ENCODE measurements around the gene TINAGL1. TPM values are rescaled to one million over a fixed set of nuclear protein-coding genes. Genes with fewer than 3 reads are reported as not detected.

TINAGL1 gene
- total RNA-seq, 2 experiments from 2014 or later, result not detected

- H3K4me3 Mint-ChIP-seq, result peak overlapping the region; percentile 25
- ATAC-seq, result peak; percentile 97
- ChIA-PET POLR2A (interaction anchor here (1.0 kb wide), 1 partner anchor 160 kb away, joined by 3 read pairs; no protein-coding TSS in a partner anchor), CTCF (interaction anchor here (0.5 to 3.4 kb wide), 58 partner anchors 9 to 416 kb away, joined by 3 to 25 read pairs (median 4); partner anchors contain the start of genes FABP3, SNRNP40 and ZCCHC17)
- DNase-seq, result peak; percentile 94
- peaks cover 10% of the 10 kb centered on the region for H3K4me1 Mint-ChIP-seq (ENCODE audit: low read depth)
- no peak overlapping the region for H3K27ac Mint-ChIP-seq
- TF ChIP-seq CTCF (IDR thresholded peaks at IDR 0.05), result peak; percentile 92
- H3K36me3 Mint-ChIP-seq (ENCODE audit: low read depth), result no peaks in the 10 kb centered on the region
- H3K27me3 Mint-ChIP-seq, result peaks cover 10% of the 10 kb centered on the region
- H3K9me3 Mint-ChIP-seq, result no peaks in the 10 kb centered on the region
- intact Hi-C loops (cut with micrococcal nuclease), result loop anchor here (5.0 to 10.0 kb wide), 2 partner anchors 154 to 367 kb away; no protein-coding TSS in a partner anchor
These were observed 27.2 kb upstream of the TINAGL1 start for GRCh38 chr1:31548907-31549808.

GRCh38 chr1:31549809-31550620 lies 26.3 kb upstream of the TINAGL1 start:
- CTCF ChIA-PET, result interaction anchor here (0.6 to 3.4 kb wide), 22 partner anchors 12 to 416 kb away, joined by 3 to 25 read pairs (median 5); partner anchors contain the start of genes FABP3, SNRNP40 and ZCCHC17
- intact Hi-C loops (cut with micrococcal nuclease), result loop anchor here (5.0 to 10.0 kb wide), 2 partner anchors 155 to 368 kb away; no protein-coding TSS in a partner anchor

GRCh38 chr1:31551208-31551607 lies 25.1 kb upstream of the TINAGL1 start:
- CTCF ChIA-PET, result no interaction called here
- DNase-seq, result no peak
- Mint-ChIP-seq H3K9me3 (no peaks in the 10 kb centered on the region), H3K4me3 (no peak overlapping the region), H3K27ac (no peak overlapping the region), H3K27me3 (peaks cover 10% of the 10 kb centered on the region), H3K36me3 (ENCODE audit: low read depth) (no peaks in the 10 kb centered on the region), H3K4me1 (ENCODE audit: low read depth) (peaks cover 10% of the 10 kb centered on the region)
- intact Hi-C loops (cut with micrococcal nuclease), result no loop called here
- POLR2A ChIA-PET, result no interaction called here
- ATAC-seq, result no peak
- no peak for TF ChIP-seq CTCF (IDR thresholded peaks at IDR 0.05)

More at GRCh38 chr1:31549809-31550620, 26.3 kb upstream of the TINAGL1 start:
- no peaks in the 10 kb centered on the region for H3K36me3 Mint-ChIP-seq (ENCODE audit: low read depth)
- no peak for TF ChIP-seq CTCF (IDR thresholded peaks at IDR 0.05)
- H3K4me1 Mint-ChIP-seq (ENCODE audit: low read depth), result peaks cover 10% of the 10 kb centered on the region
- H3K27ac Mint-ChIP-seq, result no peak overlapping the region
- H3K4me3 Mint-ChIP-seq, result no peak overlapping the region
- peaks cover 10% of the 10 kb centered on the region for H3K27me3 Mint-ChIP-seq
- no peaks in the 10 kb centered on the region for H3K9me3 Mint-ChIP-seq
- POLR2A ChIA-PET, result interaction anchor here (1.0 kb wide), 1 partner anchor 161 kb away, joined by 3 read pairs; no protein-coding TSS in a partner anchor
- no peak for DNase-seq
- ATAC-seq, result no peak

GRCh38 chr1:31552489-31552888 lies 23.8 kb upstream of the TINAGL1 start:
- intact Hi-C loops (cut with micrococcal nuclease), result no loop called here
- H3K27me3 Mint-ChIP-seq, result peaks cover 10% of the 10 kb centered on the region
- TF ChIP-seq CTCF (IDR thresholded peaks at IDR 0.05), result no peak
- DNase-seq (no peak), ATAC-seq (no peak)
- no peaks in the 10 kb centered on the region for H3K36me3 Mint-ChIP-seq (ENCODE audit: low read depth)
- POLR2A ChIA-PET, result no interaction called here
- H3K27ac Mint-ChIP-seq, result no peak overlapping the region
- H3K9me3 Mint-ChIP-seq, result no peaks in the 10 kb centered on the region
- CTCF ChIA-PET, result no interaction called here
- no peak overlapping the region for H3K4me3 Mint-ChIP-seq
- H3K4me1 Mint-ChIP-seq (ENCODE audit: low read depth), result peaks cover 10% of the 10 kb centered on the region
